Cardiac atrium fibroblast (primary cell): Measurements from ENCODE around the gene ANKRD2. TPM values are rescaled to one million over a fixed set of nuclear protein-coding genes. Genes with fewer than 3 reads are reported as not detected.

ENCODE experiments used
- total RNA-seq: library from RNA; depleted of rRNA; stranded (reverse); fragments of >200 nt; gene quantifications from 2 replicates; pipeline ENCODE4 v1.2.3, GENCODE V29; 2015

The ANKRD2 gene
- 0.54 TPM in 1 of 2 replicates, not detected in the other for total RNA-seq

GRCh38 chr10:97572214-97572989 lies at the start of gene ANKRD2:
Gene ANKRD2 (plus strand): TSS chr10:97572779. CDS start chr10:97572789, 10 bp downstream.

GRCh38 chr10:97584060-97584797 lies 11.7 kb downstream of the ANKRD2 start, which contains the start of gene HOGA1:
Gene HOGA1 (plus strand): TSS chr10:97584389. CDS start chr10:97584704, 315 bp downstream.

GRCh38 chr10:97589479-97589878 lies 16.9 kb downstream of the ANKRD2 start, which contains the start of gene C10orf62:
Gene C10orf62 (plus strand): TSS chr10:97589721. CDS start chr10:97589898, 177 bp downstream.

GRCh38 chr10:97632949-97633884 lies 60.6 kb downstream of the ANKRD2 start, which contains the start of gene MORN4:
Gene MORN4 (minus strand): TSS chr10:97633500. CDS start chr10:97619653, 13,847 bp downstream.

Other genes starting within 250 kb of the ANKRD2 start
- 2.9 and 7.6 TPM in 2 replicates for gene FRAT2, start 238.1 kb upstream of the ANKRD2 start, total RNA-seq
- 12.5 and 13.2 TPM in 2 replicates for gene RRP12, start 171.4 kb upstream of the ANKRD2 start, total RNA-seq
- gene PGAM1, start 146.6 kb upstream of the ANKRD2 start, total RNA-seq = 829 and 844 TPM in 2 replicates
- 26.2 and 33.9 TPM in 2 replicates for gene EXOSC1, start 126.8 kb upstream of the ANKRD2 start, total RNA-seq
- gene ZDHHC16, start 126.6 kb upstream of the ANKRD2 start, total RNA-seq = 33.8 and 42.6 TPM in 2 replicates
- 85.4 and 88.3 TPM in 2 replicates for gene MMS19, start 74.4 kb upstream of the ANKRD2 start, total RNA-seq
- 36.5 and 38.1 TPM in 2 replicates for gene UBTD1, start 73.9 kb upstream of the ANKRD2 start, total RNA-seq
- 0.72 TPM in 1 of 2 replicates, not detected in the other for gene HOGA1, start 11.6 kb downstream of the ANKRD2 start, total RNA-seq
- gene C10orf62, start 16.9 kb downstream of the ANKRD2 start, total RNA-seq = not detected in 2 replicates
- 3.2 and 9.6 TPM in 2 replicates for gene MORN4, start 60.7 kb downstream of the ANKRD2 start, total RNA-seq
- 18.4 and 25.9 TPM in 2 replicates for gene PI4K2A, start 67.9 kb downstream of the ANKRD2 start, total RNA-seq
- gene AVPI1, start 114.5 kb downstream of the ANKRD2 start, total RNA-seq = 5.1 and 13.4 TPM in 2 replicates
- gene MARVELD1, start 141.0 kb downstream of the ANKRD2 start, total RNA-seq = 30.7 and 43.3 TPM in 2 replicates
- gene ZFYVE27, start 164.3 kb downstream of the ANKRD2 start, total RNA-seq = 8.5 and 14.4 TPM in 2 replicates
- gene SFRP5, start 199.2 kb downstream of the ANKRD2 start, total RNA-seq = 0.90 and 6.6 TPM in 2 replicates